ENCODE data around the gene SLC25A12.
"Not testable (repeated sequence)": the region's sequence is repeated elsewhere in the genome, so short reads cannot be mapped to it uniquely, and the experiment has no call there.

DNA sequence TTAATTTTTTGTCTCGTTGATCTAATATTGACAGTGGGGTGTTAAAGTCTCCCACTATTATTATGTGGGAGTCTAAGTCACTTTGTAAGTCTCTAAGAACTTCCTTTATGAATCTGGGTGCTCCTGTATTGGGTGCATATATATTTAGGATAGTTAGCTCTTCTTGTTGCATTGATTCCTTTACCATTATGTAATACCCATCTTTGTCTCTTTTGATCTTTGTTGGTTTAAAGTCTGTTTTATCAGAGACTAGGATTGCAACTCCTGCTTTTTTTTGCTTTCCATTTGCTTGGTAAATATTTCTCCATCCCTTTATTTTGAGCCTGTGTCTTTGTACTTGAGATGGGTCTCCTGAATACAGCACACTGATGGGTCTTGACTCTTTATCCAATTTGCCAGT lies 135.3 kb downstream of the SLC25A12 start:
- not testable (repeated sequence) for TF ChIP-seq EZH2 (optimal IDR thresholded peaks at IDR 0.05; ENCODE audit: low read depth, low read length); EZH2phosphoT487 (IDR thresholded peaks at IDR 0.05; ENCODE audit: low read length)
- TF ChIP-seq, protein P1, sequence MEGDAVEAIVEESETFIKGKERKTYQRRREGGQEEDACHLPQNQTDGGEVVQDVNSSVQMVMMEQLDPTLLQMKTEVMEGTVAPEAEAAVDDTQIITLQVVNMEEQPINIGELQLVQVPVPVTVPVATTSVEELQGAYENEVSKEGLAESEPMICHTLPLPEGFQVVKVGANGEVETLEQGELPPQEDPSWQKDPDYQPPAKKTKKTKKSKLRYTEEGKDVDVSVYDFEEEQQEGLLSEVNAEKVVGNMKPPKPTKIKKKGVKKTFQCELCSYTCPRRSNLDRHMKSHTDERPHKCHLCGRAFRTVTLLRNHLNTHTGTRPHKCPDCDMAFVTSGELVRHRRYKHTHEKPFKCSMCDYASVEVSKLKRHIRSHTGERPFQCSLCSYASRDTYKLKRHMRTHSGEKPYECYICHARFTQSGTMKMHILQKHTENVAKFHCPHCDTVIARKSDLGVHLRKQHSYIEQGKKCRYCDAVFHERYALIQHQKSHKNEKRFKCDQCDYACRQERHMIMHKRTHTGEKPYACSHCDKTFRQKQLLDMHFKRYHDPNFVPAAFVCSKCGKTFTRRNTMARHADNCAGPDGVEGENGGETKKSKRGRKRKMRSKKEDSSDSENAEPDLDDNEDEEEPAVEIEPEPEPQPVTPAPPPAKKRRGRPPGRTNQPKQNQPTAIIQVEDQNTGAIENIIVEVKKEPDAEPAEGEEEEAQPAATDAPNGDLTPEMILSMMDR (IDR thresholded peaks at IDR 0.05; ENCODE audit: low read length): not testable (repeated sequence)
